HG02943 (cell line): ENCODE data around the gene HTR3B.
"Not testable (repeated sequence)": the region's sequence is repeated elsewhere in the genome, so short reads cannot be mapped to it uniquely, and the experiment has no call there.

ENCODE experiments used
- ATAC-seq: cut with Tn5 transposase; IDR thresholded peaks from one replicate; pipeline ENCODE4 v1.9.1; 2021; ENCODE audit warnings: mild to moderate bottlenecking, low read depth, moderate library complexity; ENCODE audit not compliant: unreplicated experiment

HTR3B gene

GRCh38 chr11:113934761-113935160 is 30.2 kb downstream of the HTR3B start:
- ATAC-seq: no peak

- ATAC-seq: no peak
Measured at GRCh38 chr11:113935858-113936257, 31.3 kb downstream of the HTR3B start.

GRCh38 chr11:113937918-113938317 is 33.3 kb downstream of the HTR3B start:
- ATAC-seq: no peak

GRCh38 chr11:113942256-113942655 is 37.7 kb downstream of the HTR3B start:
- ATAC-seq: no peak

GRCh38 chr11:113946162-113946561 is 41.6 kb downstream of the HTR3B start:
- ATAC-seq: not testable (repeated sequence)

- no peak for ATAC-seq
Measured at GRCh38 chr11:113947994-113948393, 43.4 kb downstream of the HTR3B start.

GRCh38 chr11:113949891-113950290 is 45.3 kb downstream of the HTR3B start:
- ATAC-seq: no peak

GRCh38 chr11:113951537-113951936 is 46.9 kb downstream of the HTR3B start:
- no peak for ATAC-seq

GRCh38 chr11:113952070-113952469 is 47.5 kb downstream of the HTR3B start:
- no peak for ATAC-seq

GRCh38 chr11:113952588-113952987 is 48.0 kb downstream of the HTR3B start:
- ATAC-seq: no peak

- no peak for ATAC-seq
Measured at GRCh38 chr11:113954235-113954634, 49.6 kb downstream of the HTR3B start.

GRCh38 chr11:113956986-113957385 is 52.4 kb downstream of the HTR3B start:
- no peak for ATAC-seq

- ATAC-seq: no peak
Measured at GRCh38 chr11:113960702-113961330, 56.2 kb downstream of the HTR3B start.

- ATAC-seq: no peak
Measured at GRCh38 chr11:113967361-113967760, 62.8 kb downstream of the HTR3B start.

GRCh38 chr11:113971506-113972195 is 67.1 kb downstream of the HTR3B start:
- ATAC-seq: no peak

- no peak for ATAC-seq
Measured at GRCh38 chr11:113974741-113975470, 70.3 kb downstream of the HTR3B start, which contains the start of gene HTR3A. HTR3A (plus strand) TSS chr11:113975108; CDS start chr11:113975326, 218 bp downstream.

- no peak for ATAC-seq
Measured at GRCh38 chr11:113977071-113977490, 72.5 kb downstream of the HTR3B start.

- ATAC-seq: no peak
Measured at GRCh38 chr11:113977701-113978100, 73.1 kb downstream of the HTR3B start.

GRCh38 chr11:113979431-113979830 is 74.8 kb downstream of the HTR3B start:
- ATAC-seq: no peak

- no peak for ATAC-seq
Measured at GRCh38 chr11:113980785-113981184, 76.2 kb downstream of the HTR3B start.

GRCh38 chr11:113982306-113982705 is 77.7 kb downstream of the HTR3B start:
- ATAC-seq: no peak
